NOMO-1 (cell line): ENCODE results near the gene NDFIP1.
A peak's percentile ranks its signal among the peaks of the same experiment; 100 is the strongest.

Experiments
- DNase-seq, 2 experiments: peaks; one replicate each; lab custom pipeline; 2025; ENCODE audit not compliant: unreplicated experiment in 2 of 2; lab: John Stamatoyannopoulos, UW

Gene NDFIP1

DNA sequence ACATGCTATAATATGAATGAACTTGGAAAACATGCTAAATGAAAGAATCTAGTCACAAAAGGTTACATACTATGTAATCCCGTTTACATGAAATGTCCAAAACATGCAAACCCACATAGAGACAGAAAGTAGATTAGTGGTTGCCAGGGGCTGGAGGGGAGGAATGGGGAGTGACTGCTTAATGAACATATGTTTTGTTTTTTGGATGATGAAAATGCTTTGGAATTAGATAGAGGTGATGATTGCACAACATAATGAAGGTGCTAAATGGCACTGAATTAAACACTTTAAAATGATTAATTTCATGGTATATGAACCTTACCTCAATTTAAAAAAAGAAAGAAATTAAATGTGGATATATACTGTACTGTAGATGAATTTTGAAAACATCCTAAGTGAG lies 17.6 kb upstream of the NDFIP1 start:
- DNase-seq: no peak

GRCh38 chr5:142091922-142092321 lies 16.7 kb upstream of the NDFIP1 start:
- no peak for DNase-seq

- no peak for DNase-seq
These were observed 13.5 kb upstream of the NDFIP1 start for GRCh38 chr5:142095035-142095434.

DNA sequence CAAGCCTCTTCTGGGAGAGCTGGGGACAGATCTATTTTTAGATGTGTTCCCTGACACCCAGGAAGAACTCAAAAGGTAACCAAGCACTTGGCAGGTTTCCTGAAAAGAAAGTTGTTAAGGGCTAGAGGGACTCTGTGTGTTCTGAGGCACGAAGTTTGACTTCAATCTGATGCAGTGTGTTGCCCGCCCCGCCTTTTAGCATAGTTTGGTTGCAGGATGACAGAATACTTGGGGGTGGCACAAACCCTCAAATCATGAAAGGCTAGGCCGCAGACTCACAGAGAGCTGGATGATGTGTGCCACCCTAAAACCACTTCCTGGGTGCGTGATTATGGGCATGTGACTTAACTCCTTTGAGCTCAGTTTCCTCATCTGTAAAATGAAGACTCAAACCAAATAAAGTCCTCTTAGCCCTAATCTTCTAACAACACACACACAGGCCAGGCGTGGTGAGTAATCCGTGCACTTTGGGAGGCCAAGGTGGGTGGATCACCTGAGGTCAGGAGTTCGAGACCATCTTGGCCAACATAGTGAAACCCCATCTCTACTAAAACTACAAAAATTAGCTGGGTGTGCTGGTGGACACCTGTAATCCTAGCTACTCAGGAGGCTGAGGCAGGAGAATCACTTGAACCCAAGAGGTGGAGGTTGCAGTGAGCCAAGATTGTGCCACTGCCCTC lies 12.8 kb upstream of the NDFIP1 start:
- DNase-seq: no peak

DNA sequence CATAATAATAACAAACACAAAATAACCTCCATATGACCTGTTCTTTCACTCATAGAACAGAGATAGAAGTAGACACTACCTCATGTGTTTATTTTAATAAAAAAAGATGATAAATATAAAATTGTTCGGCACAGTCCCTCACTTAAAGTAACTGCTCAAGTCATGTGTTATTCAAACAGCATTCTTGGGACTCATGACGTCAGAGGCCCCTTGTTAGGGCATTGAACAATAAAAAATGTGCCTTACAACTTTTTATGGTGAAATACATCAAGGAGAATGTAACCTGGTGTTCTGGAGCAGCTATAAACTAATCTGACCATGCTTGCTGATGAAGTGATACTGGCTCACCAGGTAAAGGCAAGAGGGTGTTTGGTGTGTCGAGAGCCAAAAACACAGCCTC lies 12.2 kb upstream of the NDFIP1 start:
- no peak for DNase-seq

DNA sequence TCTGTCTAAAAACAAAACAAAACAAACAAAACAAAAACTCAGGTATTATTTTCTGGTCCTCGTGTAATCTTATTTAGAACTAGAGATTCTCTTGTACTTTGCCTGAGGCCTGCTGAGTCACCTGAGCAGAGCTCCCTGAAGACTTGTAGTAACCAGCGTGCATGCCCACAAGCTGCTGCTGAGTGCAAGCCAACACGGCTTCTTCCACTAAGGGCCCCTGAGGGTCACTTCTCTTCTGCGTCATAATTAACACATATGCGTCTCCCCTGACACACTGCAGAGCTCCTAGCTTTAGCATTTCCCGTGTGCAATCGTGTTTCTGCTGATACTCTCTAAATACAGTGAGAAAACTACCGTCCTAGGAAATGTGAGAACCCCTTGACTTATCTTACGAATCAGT lies 10.9 kb upstream of the NDFIP1 start:
- DNase-seq: no peak

DNA sequence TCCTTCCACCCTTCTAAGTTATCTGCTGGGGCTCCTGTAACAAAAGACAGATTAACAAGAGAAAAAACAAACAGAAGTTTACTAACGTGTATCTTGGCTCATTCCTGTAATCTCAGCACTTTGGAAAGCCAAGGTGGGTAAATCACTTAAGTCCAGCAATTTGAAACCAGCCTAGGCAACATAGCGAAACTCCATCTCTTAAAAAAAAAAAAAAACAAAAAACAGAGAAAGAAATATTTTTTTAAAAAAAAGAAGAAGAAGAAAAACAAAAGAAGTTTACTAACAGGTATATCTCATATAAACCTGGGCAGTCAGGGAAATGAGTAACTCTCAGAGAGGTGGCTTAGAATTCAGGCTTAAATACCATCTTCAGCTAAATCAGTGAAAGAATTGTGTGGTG lies 10.3 kb upstream of the NDFIP1 start:
- no peak for DNase-seq

DNA sequence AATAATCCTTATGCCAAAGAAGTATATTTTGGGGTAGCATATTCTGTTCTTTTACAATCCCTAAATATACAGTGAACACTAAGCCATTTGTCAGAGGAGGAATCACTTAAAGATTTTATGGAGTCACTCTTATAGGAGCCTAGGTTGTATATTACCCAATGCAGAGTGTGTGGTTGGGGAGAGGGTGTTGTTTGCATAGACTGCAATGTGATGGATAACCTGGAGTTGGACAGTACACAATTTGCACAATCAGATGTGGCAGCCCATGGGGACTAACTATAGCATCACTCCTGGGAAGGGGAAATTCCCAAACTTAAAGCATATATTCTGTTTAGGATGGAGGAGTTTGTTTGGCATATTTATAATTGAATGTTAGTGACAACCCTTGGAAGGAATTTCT lies 9.6 kb upstream of the NDFIP1 start:
- no peak for DNase-seq

GRCh38 chr5:142100307-142100706 lies 8.3 kb upstream of the NDFIP1 start:
- DNase-seq: no peak

GRCh38 chr5:142102980-142103740 lies 5.4 kb upstream of the NDFIP1 start:
- DNase-seq: no peak

DNA sequence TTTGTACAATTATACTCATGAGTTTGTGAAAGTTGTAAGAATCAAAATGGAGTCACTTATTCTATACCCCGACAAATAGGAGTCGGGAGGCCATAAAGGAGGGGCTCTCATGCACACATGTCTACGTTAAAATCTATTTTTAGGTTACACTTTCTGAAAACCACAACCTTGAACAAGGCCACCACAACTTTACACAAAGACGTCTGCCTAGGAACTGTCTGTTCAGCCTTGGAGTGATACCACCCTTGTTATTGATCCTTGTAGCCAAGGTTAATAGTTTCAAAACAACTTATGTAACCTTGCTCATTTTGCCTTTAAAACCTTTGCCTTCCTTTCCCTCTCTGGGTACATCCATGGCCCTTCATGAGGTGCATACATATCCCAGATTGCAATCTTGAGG lies 4.1 kb upstream of the NDFIP1 start:
- peak in 1 of 2 experiments; percentile 19 for DNase-seq

- DNase-seq: no peak
These were observed 2.5 kb upstream of the NDFIP1 start for GRCh38 chr5:142106061-142106460.

DNA sequence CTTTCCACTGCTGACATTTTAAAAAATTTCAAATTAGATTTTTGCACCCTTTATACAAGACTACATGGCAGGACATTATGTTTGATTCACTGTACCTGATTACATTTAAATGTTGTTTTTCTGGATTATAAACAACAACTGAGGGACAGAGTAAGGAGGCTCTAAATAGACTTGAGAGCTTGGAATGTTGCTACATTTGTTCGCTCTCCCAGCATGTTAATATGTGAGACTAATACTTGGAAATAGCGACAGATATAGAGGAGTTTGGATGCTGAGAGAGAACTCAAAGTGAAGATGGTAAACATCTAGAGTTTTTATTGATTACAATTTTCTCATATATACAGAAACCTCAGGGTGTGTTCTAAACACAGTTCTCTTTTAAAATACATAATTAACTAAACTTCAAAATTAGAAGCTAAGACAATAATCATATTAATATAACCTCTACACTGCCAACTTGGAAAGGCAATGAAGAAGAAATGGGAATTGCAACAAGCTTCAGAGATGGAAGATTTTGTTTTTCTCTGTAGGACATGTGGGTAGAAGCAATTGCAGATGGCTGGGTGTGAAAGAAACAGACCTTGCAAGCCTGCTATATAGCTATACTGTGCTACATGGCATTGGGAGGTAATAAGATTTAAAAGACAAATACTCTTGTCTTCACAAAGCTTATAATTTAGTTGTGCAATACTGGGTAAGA lies 1.4 kb upstream of the NDFIP1 start:
- no peak for DNase-seq

DNA sequence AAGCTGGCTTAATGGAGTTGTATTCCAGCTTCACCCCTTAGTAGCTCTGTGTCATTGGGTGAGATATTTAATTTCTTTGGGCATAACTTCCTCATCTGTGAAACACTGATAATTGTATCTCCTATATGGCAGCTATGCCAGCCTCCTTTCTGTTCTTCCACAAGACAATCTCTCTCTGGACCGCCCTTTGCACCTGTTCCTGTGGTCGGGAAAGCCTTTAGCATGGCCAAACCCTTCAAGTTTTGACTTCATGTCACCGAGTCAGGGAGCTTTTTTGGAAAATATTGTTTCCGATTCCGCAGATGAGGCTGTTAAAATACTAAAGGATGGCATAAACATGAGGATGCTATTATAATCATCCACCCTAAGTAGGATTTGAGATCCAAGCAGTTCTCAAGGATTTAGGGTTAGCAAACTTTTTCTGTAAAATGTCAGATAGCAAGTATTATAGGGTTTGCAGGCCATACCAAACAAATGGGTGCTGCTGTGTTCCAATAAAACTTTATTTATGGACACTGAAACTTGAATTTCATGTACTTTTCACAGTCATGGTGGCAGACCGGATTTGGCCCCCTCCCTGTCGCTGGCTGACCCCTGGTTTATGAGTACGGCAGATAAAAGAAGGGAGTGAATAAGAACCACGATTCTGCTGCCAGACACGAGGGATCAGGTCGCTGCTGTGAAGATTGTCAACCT lies 695 bp upstream of the NDFIP1 start:
- no peak for DNase-seq

- DNase-seq: peak in 1 of 2 experiments; percentile 9
These were observed 909 bp downstream of the NDFIP1 start for GRCh38 chr5:142109331-142110045.

DNA sequence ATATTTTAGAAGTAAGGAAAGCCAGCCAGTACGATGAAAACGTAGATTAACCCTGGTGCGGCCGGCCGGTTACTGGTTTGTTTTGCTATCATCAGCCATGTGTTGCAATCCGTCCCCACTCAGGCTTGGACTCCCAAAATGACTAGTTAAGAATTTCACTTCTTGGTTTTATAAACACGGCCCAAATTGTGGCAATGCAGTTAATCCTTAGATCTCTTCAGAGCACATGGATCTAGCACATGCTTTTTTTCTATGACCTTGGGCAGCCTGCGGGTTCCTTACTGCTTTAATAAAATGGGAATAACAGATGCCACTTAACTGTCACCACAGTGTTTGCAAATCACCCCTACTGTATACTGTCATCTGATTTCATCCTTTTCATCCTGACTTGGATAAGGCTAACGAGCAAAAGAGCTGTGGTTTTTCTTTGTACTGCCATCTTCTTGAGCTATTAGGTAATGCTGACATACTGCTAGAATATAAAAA lies 1.5 kb downstream of the NDFIP1 start:
- DNase-seq: peak; percentile 53 to 78

- no peak for DNase-seq
These were observed 2.6 kb downstream of the NDFIP1 start for GRCh38 chr5:142110988-142111687.

DNA sequence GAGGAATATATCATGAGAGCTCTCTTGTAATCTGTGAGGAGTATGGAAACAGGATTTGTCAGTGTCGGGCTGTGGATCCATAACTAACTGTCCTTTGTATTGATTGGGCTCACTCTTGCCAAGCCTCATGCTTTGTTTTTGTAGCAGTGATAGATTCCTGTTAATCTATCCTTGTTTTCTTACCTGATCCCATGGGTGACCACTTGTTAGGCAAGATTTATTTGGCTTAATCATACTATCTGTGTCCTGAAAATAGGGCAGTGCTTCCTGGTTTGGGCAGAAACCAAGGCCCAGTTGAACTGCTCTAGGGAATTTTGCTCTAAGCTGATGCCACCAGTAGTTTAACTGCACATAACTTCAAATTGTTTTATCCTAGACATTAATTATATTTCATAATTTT lies 6.1 kb downstream of the NDFIP1 start:
- no peak for DNase-seq

DNA sequence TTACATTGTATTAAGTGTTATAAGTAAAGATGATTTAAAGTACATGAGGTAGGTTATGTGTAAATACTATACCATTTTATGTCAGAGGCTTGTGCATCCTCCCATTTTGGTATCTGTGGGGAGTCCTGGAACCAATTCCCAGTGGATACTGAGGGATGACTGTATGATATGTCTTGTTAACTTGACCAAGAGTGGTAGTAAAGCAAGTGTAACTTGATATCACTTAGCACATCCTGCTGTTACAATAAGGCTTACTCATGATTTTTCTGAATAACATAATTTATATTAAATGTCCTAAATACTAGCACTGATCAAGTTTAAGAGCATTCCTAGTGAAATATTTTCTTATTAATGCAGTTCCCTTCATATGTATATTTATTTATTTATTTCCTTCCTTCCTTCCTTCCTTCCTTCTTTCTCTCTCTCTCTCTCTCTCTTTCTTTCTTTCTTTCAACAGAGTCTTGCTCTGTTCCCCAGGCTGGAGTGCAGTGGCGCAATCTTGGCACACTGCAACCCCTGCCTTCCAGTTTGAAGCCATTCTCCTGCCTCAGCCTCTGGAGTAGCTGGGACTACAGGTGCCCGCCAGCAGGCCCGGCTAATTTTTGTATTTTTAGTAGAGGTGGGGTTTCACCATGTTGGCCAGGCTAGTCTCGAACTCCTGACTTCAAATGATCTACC lies 7.5 kb downstream of the NDFIP1 start:
- DNase-seq: no peak
